Kidney (tissue), 14 donors: ENCODE data around the gene QRFPR. TPM values are rescaled to one million over a fixed set of nuclear protein-coding genes. Genes with fewer than 3 reads are reported as not detected.

Experiments used
- DNase-seq, 5 donors: peaks; one replicate each; pipeline ENCODE4 v3.0.0-alpha.2; 2013 to 2020
- FAIRE-seq: peaks from 2 replicates; lab custom pipeline; 2012; peaks lifted over from hg19 to GRCh38; lab: Jason Lieb, UNC
- H3K27ac ChIP-seq, 2 donors: one replicate each; pipeline ENCODE4 v1.7.0; 2013; ENCODE audit warnings: low read depth in 2 of 2, low read length in 2 of 2, inconsistent platforms in 1 of 2
- H3K27me3 ChIP-seq: one replicate; pipeline ENCODE4 v1.7.1; 2013; ENCODE audit warnings: low read length, inconsistent platforms; ENCODE audit not compliant: control insufficient read depth, insufficient read depth
- H3K36me3 ChIP-seq, 3 donors: one replicate each; pipeline versions ENCODE4 v1.7.0 to v1.7.1; 2013; ENCODE audit warnings: low read length in 3 of 3, control low read depth in 1 of 3, inconsistent platforms in 1 of 3; ENCODE audit not compliant: insufficient read depth in 3 of 3, control insufficient read depth in 2 of 3
- H3K4me1 ChIP-seq, 3 donors: one replicate each; pipeline versions ENCODE4 v1.7.0 to v1.7.1; 2013; ENCODE audit warnings: low read length in 3 of 3, inconsistent platforms in 1 of 3, low read depth in 1 of 3; ENCODE audit not compliant: control insufficient read depth in 2 of 3, insufficient read depth in 2 of 3
- H3K4me3 ChIP-seq, 3 donors: one replicate each; pipeline versions ENCODE4 v1.7.0 to v1.8.1; 2013; ENCODE audit warnings: low read length in 3 of 3, control low read depth in 1 of 3, inconsistent platforms in 1 of 3
- H3K9ac ChIP-seq, 3 donors: one replicate each; pipeline versions ENCODE4 v1.7.0 to v1.7.1; 2013; ENCODE audit warnings: low read length in 3 of 3, control low read depth in 1 of 3, inconsistent platforms in 1 of 3
- H3K9me3 ChIP-seq, 3 donors: one replicate each; pipeline versions ENCODE4 v1.7.0 to v1.7.1; 2013; ENCODE audit warnings: low read length in 3 of 3, control low read depth in 1 of 3, inconsistent platforms in 1 of 3; ENCODE audit not compliant: control insufficient read depth in 2 of 3, insufficient read depth in 1 of 3
- CTCF ChIP-seq: IDR thresholded peaks from 3 replicates; pipeline ENCODE4 v1.5.1; 2012; ENCODE audit warnings: mild to moderate bottlenecking, moderate library complexity, borderline replicate concordance; ENCODE audit not compliant: insufficient read depth; ENCODE audit errors: extremely low read depth
- intact Hi-C: fragments of 100-400 bp; cut with DNase I; formaldehyde crosslinking; loops from one replicate; pipeline ENCODE4 v1.11.1; 2022
- polyA plus RNA-seq: library from polyadenylated mRNA; stranded (reverse); fragments of 350-450 nt; fragmentation: Illumina TruSeq; extraction: RNeasy Lipid Tissue Mini Kit (QIAGEN cat#74804); gene quantifications from one replicate; pipeline ENCODE4 v1.2.3, GENCODE V29; 2014; ENCODE audit warnings: low read depth, low replicate concordance; ENCODE audit not compliant: insufficient read depth
- total RNA-seq: library from RNA; stranded (reverse); fragmentation: NEBNext Ultra II Directional; extraction: Animal tissue kit (Norgen Biotek cat#: 25700); gene quantifications from one replicate; pipeline ENCODE4 v1.2.1, GENCODE V29; 2021
- donor health status: control.
- donor health status: control.
- donor health status: control.
- donor health status: control.
- donor health status: control.
- donor health status: DM: yes; HTN: yes; CAD: no.
- donor health status: Normal renal cell carcinoma (clear cell type).

QRFPR gene
- total and polyA plus RNA-seq, 2 donors from 2014 or later: 0.99 to 7.8 TPM

GRCh38 chr4:121330180-121330665 is 50.6 kb downstream of the QRFPR start:
- Histone ChIP-seq H3K27me3 (no peaks in the 10 kb centered on the region), H3K9ac (no peak overlapping the region), H3K4me3 (no peak overlapping the region), H3K4me1 (no peaks in the 10 kb centered on the region), H3K27ac (no peak overlapping the region), H3K36me3 (no peaks in the 10 kb centered on the region), H3K9me3 (no peaks in the 10 kb centered on the region)
- DNase-seq (no peak), FAIRE-seq (no peak)
- TF ChIP-seq CTCF: no peak
- intact Hi-C loops: no loop called here

- H3K9ac ChIP-seq: no peak overlapping the region
- peak in 1 of 5 donors; percentile 7 for DNase-seq
- intact Hi-C loops: no loop called here
- no peaks in the 10 kb centered on the region for H3K4me1 ChIP-seq
- FAIRE-seq: no peak
- no peak for TF ChIP-seq CTCF
- H3K4me3 ChIP-seq: no peak overlapping the region
- no peaks in the 10 kb centered on the region for H3K9me3 ChIP-seq
- H3K27ac ChIP-seq: no peak overlapping the region
- H3K36me3 ChIP-seq: no peaks in the 10 kb centered on the region
- H3K27me3 ChIP-seq: no peaks in the 10 kb centered on the region
Observed at GRCh38 chr4:121326597-121326996, 54.2 kb downstream of the QRFPR start.

GRCh38 chr4:121324331-121324730 is 56.5 kb downstream of the QRFPR start:
- FAIRE-seq: no peak

More at GRCh38 chr4:121324331-121324730, 56.5 kb downstream of the QRFPR start:
- Histone ChIP-seq H3K4me1 (no peaks in the 10 kb centered on the region), H3K9me3 (no peaks in the 10 kb centered on the region), H3K27me3 (no peaks in the 10 kb centered on the region), H3K4me3 (no peak overlapping the region), H3K9ac (no peak overlapping the region), H3K36me3 (no peaks in the 10 kb centered on the region), H3K27ac (no peak overlapping the region)
- TF ChIP-seq CTCF: no peak
- intact Hi-C loops: no loop called here
- DNase-seq: no peak
